ENCODE results near the gene POLD3. TPM values are rescaled to one million over a fixed set of nuclear protein-coding genes. Genes with fewer than 3 reads are reported as not detected.

Gene POLD3
- total RNA-seq, 2 donors from 2014 or later: 38.5 to 52.2 TPM

DNA sequence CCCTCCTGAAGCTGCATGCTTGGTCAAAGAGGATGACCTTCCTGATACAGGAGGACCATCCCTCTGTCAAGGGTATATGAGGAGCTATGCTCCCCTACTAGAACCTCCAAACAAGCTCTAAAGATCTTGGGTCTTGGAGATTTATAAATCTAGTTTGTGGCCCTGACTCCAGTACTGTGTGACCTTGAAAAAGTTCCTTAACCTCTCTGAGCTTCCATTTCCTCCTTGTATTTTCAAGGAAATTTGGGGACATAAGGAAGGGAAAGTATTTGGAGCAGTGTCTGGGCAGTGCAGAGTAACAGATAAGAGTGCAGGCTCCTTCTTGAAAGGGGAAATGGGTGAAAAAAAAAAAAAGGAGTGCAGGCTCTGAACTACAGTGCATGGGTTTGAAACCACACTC lies 93.0 kb downstream of the POLD3 start:
- DNase-seq: no peak
- TF ChIP-seq, protein P1, sequence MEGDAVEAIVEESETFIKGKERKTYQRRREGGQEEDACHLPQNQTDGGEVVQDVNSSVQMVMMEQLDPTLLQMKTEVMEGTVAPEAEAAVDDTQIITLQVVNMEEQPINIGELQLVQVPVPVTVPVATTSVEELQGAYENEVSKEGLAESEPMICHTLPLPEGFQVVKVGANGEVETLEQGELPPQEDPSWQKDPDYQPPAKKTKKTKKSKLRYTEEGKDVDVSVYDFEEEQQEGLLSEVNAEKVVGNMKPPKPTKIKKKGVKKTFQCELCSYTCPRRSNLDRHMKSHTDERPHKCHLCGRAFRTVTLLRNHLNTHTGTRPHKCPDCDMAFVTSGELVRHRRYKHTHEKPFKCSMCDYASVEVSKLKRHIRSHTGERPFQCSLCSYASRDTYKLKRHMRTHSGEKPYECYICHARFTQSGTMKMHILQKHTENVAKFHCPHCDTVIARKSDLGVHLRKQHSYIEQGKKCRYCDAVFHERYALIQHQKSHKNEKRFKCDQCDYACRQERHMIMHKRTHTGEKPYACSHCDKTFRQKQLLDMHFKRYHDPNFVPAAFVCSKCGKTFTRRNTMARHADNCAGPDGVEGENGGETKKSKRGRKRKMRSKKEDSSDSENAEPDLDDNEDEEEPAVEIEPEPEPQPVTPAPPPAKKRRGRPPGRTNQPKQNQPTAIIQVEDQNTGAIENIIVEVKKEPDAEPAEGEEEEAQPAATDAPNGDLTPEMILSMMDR (conservative IDR thresholded peaks at IDR 0.05): no peak
- peaks cover 13% of the 10 kb centered on the region for H3K27me3 ChIP-seq (ENCODE audit: control insufficient read depth, insufficient read depth, low read length, poor library complexity, severe bottlenecking)
- no peaks in the 10 kb centered on the region for H3K9me3 Mint-ChIP-seq
- H3K36me3 Mint-ChIP-seq (ENCODE audit: low read depth): no peaks in the 10 kb centered on the region
- H3K36me3 ChIP-seq (ENCODE audit: control insufficient read depth, insufficient read depth, low read length): no peaks in the 10 kb centered on the region
- no peak overlapping the region for H3K4me3 ChIP-seq (ENCODE audit: low read length)
- no peaks in the 10 kb centered on the region for H3K9me3 ChIP-seq (ENCODE audit: control insufficient read depth, low read length)
- no peak overlapping the region for H3K27ac ChIP-seq (ENCODE audit: low read depth, low read length)
- no peak overlapping the region for H3K9ac ChIP-seq (ENCODE audit: extremely low read depth, low read length, poor library complexity, severe bottlenecking)
- no peak overlapping the region for H3K4me3 Mint-ChIP-seq
- no peaks in the 10 kb centered on the region for H3K4me1 ChIP-seq (ENCODE audit: control insufficient read depth, insufficient read depth, low read length)
- no peaks in the 10 kb centered on the region for H3K4me1 Mint-ChIP-seq
- H3K27ac Mint-ChIP-seq: no peak overlapping the region
- peaks cover 10% of the 10 kb centered on the region for H3K27me3 Mint-ChIP-seq (ENCODE audit: insufficient read depth)

- no peaks in the 10 kb centered on the region for H3K36me3 Mint-ChIP-seq (ENCODE audit: low read depth)
- H3K9me3 ChIP-seq (ENCODE audit: control insufficient read depth, low read length): no peaks in the 10 kb centered on the region
- no peak overlapping the region for H3K27ac Mint-ChIP-seq
- no peaks in the 10 kb centered on the region for H3K4me1 ChIP-seq (ENCODE audit: control insufficient read depth, insufficient read depth, low read length)
- no peaks in the 10 kb centered on the region for H3K4me1 Mint-ChIP-seq
- WGBS, 2 experiments (ENCODE audit: insufficient coverage in 1 of 2, insufficient read length in 1 of 2): 96% methylated on average over 3 of the region's 3 CpGs; no CpG with 5 or more reads in 1 of the 2 experiments
- H3K9me3 Mint-ChIP-seq: no peaks in the 10 kb centered on the region
- H3K27me3 Mint-ChIP-seq (ENCODE audit: insufficient read depth): peaks cover 8% of the 10 kb centered on the region
- H3K4me3 ChIP-seq (ENCODE audit: low read length): no peak overlapping the region
- no peaks in the 10 kb centered on the region for H3K36me3 ChIP-seq (ENCODE audit: control insufficient read depth, insufficient read depth, low read length)
- TF ChIP-seq, protein P1 (conservative IDR thresholded peaks at IDR 0.05): no peak
- H3K27ac ChIP-seq (ENCODE audit: low read depth, low read length): no peak overlapping the region
- H3K9ac ChIP-seq (ENCODE audit: extremely low read depth, low read length, poor library complexity, severe bottlenecking): no peak overlapping the region
- H3K4me3 Mint-ChIP-seq: no peak overlapping the region
- DNase-seq: no peak
- peaks cover 13% of the 10 kb centered on the region for H3K27me3 ChIP-seq (ENCODE audit: control insufficient read depth, insufficient read depth, low read length, poor library complexity, severe bottlenecking)
Observed at GRCh38 chr11:74685905-74686304, 93.5 kb downstream of the POLD3 start.

DNA sequence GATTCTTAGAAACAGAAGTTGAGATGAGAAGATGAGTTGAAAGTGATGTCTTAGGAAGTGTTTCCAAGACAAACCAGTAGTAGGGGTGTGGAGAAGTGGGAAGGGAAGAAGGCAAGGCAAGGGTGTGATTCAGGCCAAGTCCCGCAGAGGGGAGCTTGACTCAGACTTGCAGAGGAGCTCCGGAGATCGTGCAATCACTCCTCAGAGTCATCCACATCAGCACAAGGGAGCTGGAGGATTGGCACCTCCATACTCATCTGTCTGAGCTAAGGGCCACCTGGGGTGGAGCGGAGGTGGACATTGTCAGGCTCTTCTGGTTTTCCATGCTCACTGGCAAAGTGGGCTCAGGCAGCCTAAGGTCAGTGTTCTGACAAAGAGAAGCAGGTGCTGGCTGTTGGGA lies 94.4 kb downstream of the POLD3 start:
- no peak overlapping the region for H3K4me3 Mint-ChIP-seq
- TF ChIP-seq, protein P1 (conservative IDR thresholded peaks at IDR 0.05): no peak
- no peaks in the 10 kb centered on the region for H3K9me3 Mint-ChIP-seq
- H3K27ac Mint-ChIP-seq: no peak overlapping the region
- H3K4me1 ChIP-seq (ENCODE audit: control insufficient read depth, insufficient read depth, low read length): no peaks in the 10 kb centered on the region
- peaks cover 8% of the 10 kb centered on the region for H3K27me3 Mint-ChIP-seq (ENCODE audit: insufficient read depth)
- no peak overlapping the region for H3K27ac ChIP-seq (ENCODE audit: low read depth, low read length)
- H3K9me3 ChIP-seq (ENCODE audit: control insufficient read depth, low read length): no peaks in the 10 kb centered on the region
- H3K27me3 ChIP-seq (ENCODE audit: control insufficient read depth, insufficient read depth, low read length, poor library complexity, severe bottlenecking): peaks cover 13% of the 10 kb centered on the region
- no peaks in the 10 kb centered on the region for H3K36me3 ChIP-seq (ENCODE audit: control insufficient read depth, insufficient read depth, low read length)
- no peaks in the 10 kb centered on the region for H3K4me1 Mint-ChIP-seq
- H3K36me3 Mint-ChIP-seq (ENCODE audit: low read depth): no peaks in the 10 kb centered on the region
- WGBS, 2 experiments (ENCODE audit: insufficient coverage in 1 of 2, insufficient read length in 1 of 2): 86 to 92% methylated on average over 2 to 4 of the region's 4 CpGs
- no peak overlapping the region for H3K9ac ChIP-seq (ENCODE audit: extremely low read depth, low read length, poor library complexity, severe bottlenecking)
- no peak for DNase-seq
- no peak overlapping the region for H3K4me3 ChIP-seq (ENCODE audit: low read length)

All from endodermal cell (in vitro differentiated cells).